CD4-positive, alpha-beta T cell treated with Interleukin-21 for 1 hour (primary cell): ENCODE results near the gene MVD.

Experiments
- DNase-seq: peaks from one replicate; pipeline ENCODE4 v3.0.0-alpha.2; 2020

Gene MVD

GRCh38 chr16:88653596-88654362 lies 9.1 kb downstream of the MVD start:
- peak; percentile 30 for DNase-seq

- DNase-seq, result no peak
Measured at GRCh38 chr16:88653101-88653500, 9.8 kb downstream of the MVD start.

DNA sequence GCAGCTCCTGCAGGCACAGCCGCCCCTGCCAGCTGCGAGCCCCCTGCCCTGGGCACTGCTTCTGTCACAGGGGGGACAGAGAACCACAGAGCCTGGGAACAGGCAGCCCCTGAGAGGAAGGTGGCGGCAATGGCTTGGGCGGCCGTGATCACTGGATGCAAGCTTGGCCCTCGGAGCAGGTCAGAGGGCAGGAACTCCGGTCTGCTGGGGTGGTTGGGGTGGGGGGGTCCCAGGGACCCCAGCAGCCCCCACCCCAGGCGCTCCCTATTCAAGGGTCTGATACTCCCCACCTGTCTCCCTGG lies 10.2 kb downstream of the MVD start:
- DNase-seq, result no peak

- no peak for DNase-seq
Measured at GRCh38 chr16:88651989-88652761, 10.7 kb downstream of the MVD start.

DNA sequence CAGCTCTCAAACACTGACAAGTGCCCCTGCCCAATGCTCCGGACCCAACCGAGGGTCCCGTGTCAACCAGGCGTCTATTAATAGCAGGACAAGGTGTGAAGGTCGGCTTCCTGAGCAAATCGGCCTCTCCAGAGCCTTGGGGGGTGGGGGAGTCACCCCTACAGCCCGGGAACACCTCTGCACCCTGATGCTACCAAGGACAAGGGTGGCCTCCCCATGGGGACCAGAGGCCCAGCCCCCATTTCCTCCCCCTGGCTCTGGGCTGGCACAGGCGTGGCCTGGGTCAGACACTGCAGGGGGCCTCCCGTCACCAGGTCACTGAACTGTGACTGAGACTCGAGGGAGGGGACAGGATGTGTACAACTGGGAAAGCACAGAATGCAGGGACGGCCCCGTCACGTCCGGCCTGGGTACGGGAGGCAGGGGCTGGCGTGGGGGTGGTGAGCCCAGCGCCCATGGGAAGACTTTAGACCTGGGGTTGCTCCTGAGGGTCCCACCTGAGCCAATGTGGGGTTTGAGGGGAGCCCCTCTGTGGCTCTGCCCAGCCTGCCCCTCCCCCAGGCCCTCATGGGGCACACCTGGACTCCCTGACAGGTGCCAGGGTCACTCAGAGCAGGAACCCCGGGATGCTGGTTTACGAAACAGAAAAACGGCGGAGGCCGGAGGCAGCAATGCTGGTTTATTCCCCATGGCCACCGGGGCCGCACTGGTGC lies 11.5 kb downstream of the MVD start:
- DNase-seq, result peak; percentile 89

DNA sequence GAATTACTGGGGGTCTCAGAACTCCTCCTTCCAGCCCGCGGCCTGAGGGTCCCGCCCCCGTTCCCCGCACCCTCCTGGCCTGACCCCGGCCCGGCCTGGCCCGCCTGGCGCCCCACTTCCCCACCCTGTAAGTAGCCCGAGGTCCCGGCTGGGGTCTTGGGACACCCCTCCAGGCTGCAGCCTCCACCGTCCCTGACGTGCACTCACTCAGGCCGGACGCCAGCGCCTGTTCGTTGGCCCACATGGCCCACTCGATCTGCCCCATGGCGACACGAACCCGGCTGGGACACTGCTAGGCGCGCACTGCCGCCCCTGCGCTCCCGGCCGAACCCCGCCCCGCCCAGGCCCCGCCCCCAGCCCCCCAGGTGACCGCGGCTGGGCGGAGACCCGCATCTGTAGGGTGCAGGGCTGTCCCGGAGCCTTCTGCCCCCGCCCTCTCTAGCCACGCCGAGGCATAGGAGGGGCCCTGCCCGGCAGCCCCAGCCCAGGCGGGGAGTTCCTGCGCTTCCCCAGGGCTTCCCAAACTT lies 12.1 kb downstream of the MVD start, which contains the start of gene CYBA:
Gene CYBA (minus strand): TSS at position 305 of the 527 bp plus-strand sequence. CDS start 40 bp downstream, at position 265.
- peak; percentile 90 for DNase-seq

DNA sequence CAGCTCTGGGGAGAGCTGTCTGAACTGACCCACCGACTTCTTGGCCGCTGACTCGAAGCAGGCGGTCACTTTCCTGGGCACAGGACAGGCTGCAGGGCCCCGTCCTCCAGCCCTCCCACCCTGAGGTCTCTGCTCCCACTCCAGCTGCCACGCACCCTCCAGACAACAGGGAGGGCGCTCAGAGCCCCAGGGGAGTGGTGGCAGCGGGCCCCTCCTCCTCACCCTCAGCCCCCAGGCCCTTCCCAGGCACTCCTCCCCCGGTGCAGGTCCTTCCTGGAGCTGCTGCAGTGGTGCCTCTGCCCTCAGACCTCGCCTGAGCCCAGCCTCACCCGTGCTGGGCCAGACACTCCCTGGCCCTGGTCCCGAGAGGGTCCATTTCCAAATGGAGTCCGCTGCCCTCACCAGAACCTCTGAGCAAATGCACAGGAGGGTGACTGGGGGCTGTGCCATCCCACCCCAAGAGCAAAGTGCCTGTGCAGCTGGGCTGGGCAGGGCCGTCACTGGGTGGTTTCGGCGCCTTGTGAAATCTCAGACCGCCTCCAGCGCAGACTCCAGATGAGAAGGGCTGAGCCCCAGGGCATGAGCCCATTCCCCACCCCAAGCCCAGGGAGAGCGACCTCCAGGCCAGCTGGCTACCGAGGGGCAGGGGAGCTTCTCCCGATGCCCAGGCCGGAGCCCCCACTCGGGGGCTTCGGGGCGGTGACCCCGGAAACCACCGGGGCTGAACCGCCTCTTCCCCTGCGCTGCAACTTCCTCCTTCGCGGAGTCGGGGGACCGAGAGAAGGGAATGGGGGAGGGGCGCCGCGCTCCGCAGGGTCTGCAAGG lies 12.8 kb downstream of the MVD start:
- DNase-seq, result peak; percentile 44

DNA sequence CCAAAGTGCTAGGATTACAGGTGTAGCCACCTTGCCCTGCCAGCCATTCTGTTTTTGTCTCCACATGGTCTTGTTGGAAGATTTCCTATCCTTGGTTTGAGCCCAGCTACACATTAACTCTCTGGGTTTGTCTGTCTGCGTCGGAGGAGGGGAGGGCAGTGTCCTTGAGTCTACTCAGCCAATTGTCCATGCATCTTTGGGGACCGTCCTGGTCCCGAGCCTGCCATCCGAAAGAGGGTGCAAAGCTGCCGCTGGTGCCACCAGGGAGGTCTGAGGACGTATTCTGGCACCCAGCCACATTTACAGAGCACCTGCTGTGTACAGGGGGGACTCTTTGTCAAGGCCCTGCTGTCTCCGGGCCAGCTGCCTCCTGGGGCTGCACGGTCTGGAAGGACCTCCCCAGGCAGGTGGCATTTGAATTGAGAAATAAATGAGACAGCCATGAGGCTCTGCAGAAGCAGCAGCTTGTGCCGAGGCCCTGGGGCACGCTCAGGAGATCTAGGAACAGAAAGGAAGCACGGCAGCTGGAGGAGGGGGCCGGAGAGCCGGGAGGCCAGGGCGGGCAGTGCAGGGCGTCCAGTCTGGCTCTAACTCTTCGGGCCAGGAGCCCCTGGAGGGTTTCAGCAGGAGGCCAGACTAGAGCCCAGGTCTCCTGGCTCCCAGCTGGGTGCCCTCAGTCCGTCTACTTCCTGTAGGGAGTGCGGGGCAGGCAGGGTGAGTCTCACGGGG lies 13.5 kb downstream of the MVD start:
- no peak for DNase-seq

DNA sequence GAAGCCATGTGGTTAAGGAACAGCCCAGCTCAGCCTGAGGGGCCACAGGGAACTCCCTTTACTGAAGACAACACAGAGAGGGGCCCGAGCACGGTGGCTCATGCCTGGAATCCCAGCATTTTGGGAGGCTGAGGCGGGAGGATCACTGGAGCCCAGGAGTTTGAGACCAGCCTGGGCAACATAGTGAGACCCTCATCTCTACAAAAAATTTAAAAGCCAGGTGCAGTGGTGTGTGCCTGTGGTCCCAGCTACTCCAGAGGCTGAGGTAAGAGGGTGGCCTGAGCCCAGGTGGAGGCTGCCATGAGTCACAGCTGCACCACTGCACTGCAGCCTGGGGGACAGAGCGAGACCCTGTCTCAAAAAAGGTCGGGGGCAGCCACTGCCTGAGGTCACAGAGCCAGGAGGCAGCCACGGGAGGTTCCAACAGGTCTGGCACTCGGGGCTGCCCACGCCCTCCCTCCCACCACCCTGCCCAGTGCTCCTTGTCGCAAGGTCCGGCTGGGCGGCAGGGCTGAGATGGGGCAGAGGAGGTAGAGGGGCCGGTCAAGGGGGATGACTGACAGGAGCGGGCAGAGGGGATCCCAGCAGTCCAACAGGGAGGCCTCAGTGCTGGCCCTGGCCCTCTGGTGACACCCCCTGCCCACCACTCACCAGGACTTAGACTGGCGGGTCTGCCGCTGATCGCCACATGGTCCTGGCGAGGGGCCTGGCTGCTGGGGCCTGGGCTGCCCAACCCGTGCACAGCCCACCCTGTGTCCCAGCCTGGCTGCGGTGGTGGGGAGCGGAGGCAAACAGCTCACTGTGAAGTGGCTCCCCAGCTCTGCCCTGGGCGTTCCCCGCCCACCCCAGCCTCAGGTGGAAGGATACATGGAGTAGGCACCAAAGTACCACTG lies 15.5 kb downstream of the MVD start:
- no peak for DNase-seq

GRCh38 chr16:88646345-88647034 lies 16.4 kb downstream of the MVD start:
- no peak for DNase-seq

GRCh38 chr16:88645941-88646340 lies 16.9 kb downstream of the MVD start:
- DNase-seq, result no peak

DNA sequence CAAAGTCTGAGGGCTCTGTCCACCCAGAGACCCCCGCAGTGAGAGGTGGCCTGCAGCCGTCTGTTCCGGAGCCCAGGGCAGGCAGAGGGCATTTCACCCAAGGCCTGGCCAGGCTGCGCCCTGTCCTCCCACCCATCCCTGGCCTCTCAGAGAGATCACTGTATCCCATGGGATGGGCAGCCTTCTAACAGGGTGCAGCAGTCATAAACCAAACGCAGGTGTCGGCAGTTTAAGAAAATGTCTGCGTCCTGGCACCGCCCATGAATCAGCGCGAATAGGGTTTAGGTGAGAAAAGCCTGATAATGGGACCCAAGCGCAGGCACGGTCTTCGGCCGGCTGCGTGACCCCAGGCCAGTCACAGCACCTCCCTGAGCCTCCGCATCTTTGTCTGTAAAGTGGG lies 17.4 kb downstream of the MVD start:
- DNase-seq, result no peak

DNA sequence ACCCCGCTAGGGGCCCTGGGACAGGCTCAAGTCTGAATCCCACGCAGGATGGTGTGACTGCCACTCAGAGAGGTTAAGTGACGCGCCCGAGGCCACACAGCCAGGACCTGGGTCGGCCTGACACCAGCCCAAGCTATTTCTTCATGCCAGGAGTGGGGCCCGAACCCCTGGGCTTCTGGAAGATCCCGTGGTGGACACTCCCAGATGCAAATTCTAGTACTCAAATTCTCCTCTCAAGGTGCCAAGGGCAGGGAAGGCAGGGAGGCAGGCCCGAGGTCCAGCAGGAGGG lies 19.3 kb downstream of the MVD start:
- no peak for DNase-seq

- DNase-seq, result no peak
Measured at GRCh38 chr16:88642881-88643643, 19.8 kb downstream of the MVD start.

- no peak for DNase-seq
Measured at GRCh38 chr16:88640498-88641247, 22.2 kb downstream of the MVD start.

- no peak for DNase-seq
Measured at GRCh38 chr16:88640039-88640495, 22.8 kb downstream of the MVD start.

GRCh38 chr16:88639231-88640038 lies 23.5 kb downstream of the MVD start:
- no peak for DNase-seq
